Muscle of leg (tissue), 11 donors: ENCODE measurements around the gene SST. TPM values are rescaled to one million over a fixed set of nuclear protein-coding genes. Genes with fewer than 3 reads are reported as not detected.

Source experiments
- DNase-seq: peaks from one replicate; pipeline ENCODE4 v3.0.0; 2013
- H3K27ac ChIP-seq: one replicate; pipeline ENCODE4 v1.5.1; 2013; ENCODE audit warnings: mild to moderate bottlenecking, low read length, control low read depth
- H3K27me3 ChIP-seq: one replicate; pipeline ENCODE4 v1.6.1; 2013; ENCODE audit warnings: low read length; ENCODE audit not compliant: control insufficient read depth, insufficient read depth
- H3K36me3 ChIP-seq: one replicate; pipeline ENCODE4 v1.6.1; 2013; ENCODE audit warnings: low read length; ENCODE audit not compliant: control insufficient read depth, insufficient read depth
- H3K4me1 ChIP-seq: one replicate; pipeline ENCODE4 v1.6.1; 2013; ENCODE audit warnings: low read length; ENCODE audit not compliant: control insufficient read depth, insufficient read depth
- H3K4me3 ChIP-seq: one replicate; pipeline ENCODE4 v1.5.1; 2013; ENCODE audit warnings: low read length, control low read depth
- H3K9me3 ChIP-seq: replicated peaks from 2 replicates; pipeline ENCODE4 v1.6.1; 2013; ENCODE audit warnings: low read depth, low read length; ENCODE audit not compliant: control insufficient read depth
- WGBS: methylation state at CpG from one replicate; pipeline ENCODE4 v1.1.5; 2013; ENCODE audit warnings: missing lambda C conversion rate; ENCODE audit not compliant: insufficient coverage; 5-methylcytosine and 5-hydroxymethylcytosine counted together
- polyA plus RNA-seq, 8 donors: library from polyadenylated mRNA; unstranded; fragments of 120-200 nt; gene quantifications; one replicate each; pipeline versions ENCODE4 v1.2.1 to v1.2.3, GENCODE V29; 2013; ENCODE audit warnings: inconsistent platforms in 1 of 8, low replicate concordance in 1 of 8; ENCODE audit not compliant: insufficient read length in 8 of 8, insufficient read depth in 1 of 8
- total RNA-seq: library from RNA; stranded (reverse); fragments of 120-200 nt; gene quantifications from one replicate; pipeline ENCODE4 v1.2.4, GENCODE V29; 2013

Gene SST
- total and polyA plus RNA-seq, 9 donors = 0.27 to 7.9 (median 1.8) TPM; not detected in 4

DNA sequence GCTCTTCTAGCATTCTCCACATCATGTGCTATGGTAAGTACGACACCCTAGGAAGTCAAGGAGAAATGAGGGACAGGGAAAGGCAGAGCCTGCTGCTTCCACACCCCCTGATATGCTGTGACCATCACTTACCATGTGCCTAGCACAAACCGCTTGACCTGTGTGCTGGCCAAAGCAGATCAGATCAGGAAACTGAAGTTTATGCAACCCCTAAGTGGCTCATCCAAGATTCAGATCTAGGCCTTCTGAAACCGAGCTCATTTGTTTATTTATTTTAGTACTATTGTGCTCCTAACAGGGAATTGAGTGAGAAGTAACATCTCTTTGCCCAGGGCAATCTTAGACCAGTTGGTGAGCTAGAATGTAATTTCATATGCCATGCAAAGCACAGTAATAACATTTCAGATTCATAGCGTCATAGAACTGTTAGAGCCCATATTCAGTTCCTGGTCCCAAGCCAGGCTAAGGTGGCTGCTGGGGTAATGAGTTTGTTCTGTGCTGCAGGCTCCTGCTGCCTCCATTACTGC is 32.4 kb upstream of the SST start, which contains the start of gene RTP2:
Gene RTP2 (minus strand): TSS at position 51 of the 527 bp plus-strand sequence. CDS start 429 bp downstream, outside the sequence.
- Histone ChIP-seq H3K4me3 (no peak within 1 kb of the TSS), H3K27ac (no peak within 1 kb of the TSS), H3K4me1 (no peaks in the 10 kb centered on the region), H3K9me3 (no peaks in the 10 kb centered on the region), H3K27me3 (no peaks in the 10 kb centered on the region), H3K36me3 (no peaks in the 10 kb centered on the region)
- 100% methylated on average over 1 of the region's 4 CpGs for WGBS
- no peak for DNase-seq

DNA sequence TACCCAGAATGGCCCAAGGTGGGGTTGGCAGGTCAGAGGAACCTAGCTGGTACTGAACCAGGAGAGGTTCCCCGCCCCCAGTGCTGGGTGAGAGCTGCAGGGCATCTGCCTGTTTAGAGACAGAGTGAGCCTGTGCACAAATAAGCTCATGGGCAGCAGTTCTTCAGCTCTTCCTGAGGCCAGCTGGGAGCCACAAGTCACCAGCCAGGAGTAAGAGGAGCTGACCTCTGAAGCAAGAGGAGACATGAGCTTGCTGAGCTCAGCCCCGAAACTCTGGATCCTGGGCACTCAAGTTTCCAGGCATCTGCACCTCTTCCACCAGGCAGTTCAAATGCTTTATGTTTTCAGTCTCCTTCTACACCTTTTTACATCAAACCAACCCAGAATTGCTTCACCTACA is 30.1 kb upstream of the SST start:
- Histone ChIP-seq H3K4me1 (no peaks in the 10 kb centered on the region), H3K4me3 (no peak overlapping the region), H3K27me3 (no peaks in the 10 kb centered on the region), H3K36me3 (no peaks in the 10 kb centered on the region), H3K27ac (no peak overlapping the region), H3K9me3 (no peaks in the 10 kb centered on the region)
- 66% methylated on average over 2 of the region's 2 CpGs for WGBS
- no peak for DNase-seq

DNA sequence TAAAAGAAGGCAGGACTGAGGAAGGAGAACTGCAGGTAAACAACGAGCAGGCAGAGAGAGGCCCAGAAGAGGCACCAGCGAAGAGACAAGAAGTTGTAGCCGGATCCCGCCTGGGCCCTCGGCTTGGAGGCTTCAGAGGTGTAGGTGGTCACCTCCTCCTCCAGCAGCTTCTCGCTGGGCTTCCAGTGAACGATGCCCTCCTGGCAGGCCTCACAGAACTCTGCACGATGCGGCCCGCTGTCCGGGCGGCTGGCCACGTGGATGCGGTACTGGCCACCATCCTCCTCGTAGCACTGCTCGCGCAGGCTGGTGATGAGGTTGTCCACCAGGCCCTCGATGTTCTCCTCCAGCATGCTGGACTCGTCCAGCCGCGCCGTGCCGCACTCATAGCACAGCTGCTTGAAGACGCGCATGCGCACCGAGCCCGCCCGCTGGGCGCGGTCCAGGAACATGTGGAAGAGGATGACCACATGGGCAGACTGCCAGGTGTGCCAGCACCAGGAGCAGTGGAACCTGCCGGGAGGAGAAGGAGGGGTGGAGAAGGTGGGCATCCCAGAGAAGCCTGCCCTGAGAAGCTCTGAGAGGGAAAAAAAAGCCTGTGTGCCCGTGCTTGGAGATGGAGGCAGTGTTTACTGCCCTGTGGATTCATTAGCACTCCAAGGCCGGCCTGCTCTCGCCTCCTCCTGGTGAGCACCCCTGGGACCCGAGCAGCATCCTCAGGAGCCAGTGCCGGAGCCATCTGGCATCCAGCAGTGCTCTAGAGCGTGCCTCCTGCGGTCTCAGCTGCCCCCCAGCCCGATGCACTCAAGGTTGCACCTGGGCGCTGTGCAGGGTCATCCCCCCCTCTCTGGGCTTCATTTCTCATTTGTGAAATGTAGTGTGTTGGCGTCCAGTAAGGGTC is 28.6 kb upstream of the SST start:
- no peak for DNase-seq
- 92% methylated on average over 26 of the region's 42 CpGs for WGBS
- no peaks in the 10 kb centered on the region for H3K4me1 ChIP-seq
- H3K4me3 ChIP-seq = no peak overlapping the region
- H3K36me3 ChIP-seq = no peaks in the 10 kb centered on the region
- no peaks in the 10 kb centered on the region for H3K27me3 ChIP-seq
- no peaks in the 10 kb centered on the region for H3K9me3 ChIP-seq
- no peak overlapping the region for H3K27ac ChIP-seq

DNA sequence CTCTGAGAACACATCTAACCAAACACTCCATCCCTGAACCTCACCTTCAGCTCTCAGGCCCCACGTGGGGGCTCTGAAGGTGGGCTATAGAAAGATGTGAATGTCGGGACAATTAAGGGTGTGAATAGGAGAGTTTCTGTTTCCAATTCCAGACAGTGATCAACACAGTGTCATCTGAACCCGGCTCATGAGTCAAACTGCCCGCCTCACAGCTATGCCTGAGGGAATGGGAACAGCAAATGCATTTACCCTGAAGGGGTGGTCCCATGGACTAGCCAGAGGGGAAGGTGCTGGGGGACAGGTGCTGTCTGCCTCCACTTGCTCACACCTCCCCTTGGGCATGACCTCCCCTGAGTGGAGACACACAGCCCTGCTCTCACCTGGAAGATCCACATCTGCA is 25.8 kb upstream of the SST start:
- H3K36me3 ChIP-seq = no peaks in the 10 kb centered on the region
- H3K27me3 ChIP-seq = no peaks in the 10 kb centered on the region
- no peaks in the 10 kb centered on the region for H3K9me3 ChIP-seq
- H3K4me3 ChIP-seq = no peak overlapping the region
- H3K27ac ChIP-seq = no peak overlapping the region
- DNase-seq = no peak
- WGBS = no CpG with 5 or more reads among the region's 4 CpGs
- no peaks in the 10 kb centered on the region for H3K4me1 ChIP-seq

DNA sequence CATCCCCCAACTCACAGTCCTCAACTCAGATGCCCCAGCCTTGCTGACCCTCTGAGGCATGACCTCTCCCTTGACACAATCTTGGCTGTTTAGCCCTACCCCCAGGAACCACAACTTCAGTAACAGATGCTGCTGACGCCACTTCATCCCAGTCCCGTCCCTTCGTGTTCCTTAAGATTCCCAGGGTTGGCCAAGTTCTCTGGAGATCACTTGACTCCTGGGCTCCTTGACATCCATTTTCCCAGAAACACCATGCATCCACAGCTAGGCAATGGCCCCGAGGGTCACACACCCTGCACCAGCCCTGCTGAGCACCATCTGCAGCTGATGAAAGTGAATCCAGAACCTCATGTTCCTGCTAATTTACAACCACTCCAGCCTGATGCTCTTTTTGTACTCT is 25.3 kb upstream of the SST start:
- no peak overlapping the region for H3K4me3 ChIP-seq
- DNase-seq = no peak
- WGBS = 49% methylated on average over 4 of the region's 4 CpGs

DNA sequence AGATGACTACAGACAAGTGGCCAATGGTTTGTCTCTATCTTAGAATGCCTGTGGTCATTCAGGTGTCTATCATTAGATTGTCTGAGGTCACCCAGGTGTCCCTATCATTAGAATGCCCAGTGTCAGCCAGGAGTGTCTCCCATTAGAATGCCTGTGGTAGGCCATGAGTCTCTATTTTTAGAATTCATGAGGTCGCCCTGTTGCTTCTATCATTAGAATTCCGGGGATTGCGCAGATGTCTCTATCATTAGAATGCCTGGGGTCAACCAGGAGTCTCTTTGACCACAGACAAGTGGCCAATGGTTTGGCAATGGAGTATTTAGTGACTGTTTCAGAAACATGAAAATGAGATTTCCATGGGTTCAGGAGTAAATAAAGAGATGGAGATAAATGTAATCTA is 24.6 kb upstream of the SST start:
- Histone ChIP-seq H3K36me3 (no peaks in the 10 kb centered on the region), H3K4me1 (no peaks in the 10 kb centered on the region), H3K27ac (no peak overlapping the region), H3K4me3 (no peak overlapping the region), H3K9me3 (no peaks in the 10 kb centered on the region), H3K27me3 (no peaks in the 10 kb centered on the region)
- DNase-seq = no peak
- 85% methylated on average over 3 of the region's 3 CpGs for WGBS

More for the DNA sequence above, 25.3 kb upstream of the SST start:
- H3K9me3 ChIP-seq = no peaks in the 10 kb centered on the region
- H3K36me3 ChIP-seq = no peaks in the 10 kb centered on the region
- H3K4me1 ChIP-seq = no peaks in the 10 kb centered on the region
- H3K27ac ChIP-seq = no peak overlapping the region
- H3K27me3 ChIP-seq = no peaks in the 10 kb centered on the region

DNA sequence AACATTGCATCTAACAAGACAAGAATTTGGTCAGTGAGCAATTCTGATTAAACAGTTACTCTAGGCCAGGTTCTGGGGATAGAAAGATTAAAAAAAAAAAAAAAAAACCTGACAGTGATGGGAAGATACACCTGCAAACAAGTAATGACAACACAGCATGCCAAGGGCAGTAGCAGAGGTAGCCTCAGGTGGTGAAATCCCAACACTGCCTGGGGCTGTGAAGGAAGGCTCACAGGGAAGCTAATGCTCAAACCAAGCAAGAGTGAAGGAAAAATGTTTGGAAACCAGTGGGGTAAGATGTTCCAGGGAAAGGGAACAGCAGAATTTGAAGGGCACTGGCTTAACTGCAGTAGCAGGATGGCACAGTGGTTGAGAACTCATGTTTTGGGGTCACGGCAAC is 23.2 kb upstream of the SST start:
- Histone ChIP-seq H3K36me3 (no peaks in the 10 kb centered on the region), H3K9me3 (no peaks in the 10 kb centered on the region), H3K27ac (no peak overlapping the region), H3K27me3 (no peaks in the 10 kb centered on the region), H3K4me1 (no peaks in the 10 kb centered on the region), H3K4me3 (no peak overlapping the region)
- no peak for DNase-seq
- WGBS = 80% methylated on average over 1 of the region's 1 CpG

DNA sequence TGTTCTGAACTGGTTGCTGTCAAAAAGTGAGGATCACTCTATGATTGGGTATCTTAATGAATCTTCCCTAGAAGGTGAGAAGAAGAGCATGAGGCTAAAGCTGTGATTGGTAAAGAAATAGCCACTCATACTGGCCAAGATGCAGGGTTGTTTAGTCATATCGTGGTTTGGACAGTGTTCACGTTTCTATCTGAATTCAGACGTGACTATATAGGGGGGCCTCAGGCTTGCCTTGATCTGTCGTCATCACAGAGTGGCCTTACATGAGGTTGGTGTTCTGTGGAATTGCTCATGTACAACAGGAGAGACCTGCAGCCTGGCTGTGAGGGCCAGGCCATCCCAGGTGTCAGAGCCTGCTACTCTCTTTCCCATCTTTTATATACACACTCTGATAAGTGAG is 19.8 kb upstream of the SST start:
- no peak overlapping the region for H3K27ac ChIP-seq
- H3K27me3 ChIP-seq = no peaks in the 10 kb centered on the region

DNA sequence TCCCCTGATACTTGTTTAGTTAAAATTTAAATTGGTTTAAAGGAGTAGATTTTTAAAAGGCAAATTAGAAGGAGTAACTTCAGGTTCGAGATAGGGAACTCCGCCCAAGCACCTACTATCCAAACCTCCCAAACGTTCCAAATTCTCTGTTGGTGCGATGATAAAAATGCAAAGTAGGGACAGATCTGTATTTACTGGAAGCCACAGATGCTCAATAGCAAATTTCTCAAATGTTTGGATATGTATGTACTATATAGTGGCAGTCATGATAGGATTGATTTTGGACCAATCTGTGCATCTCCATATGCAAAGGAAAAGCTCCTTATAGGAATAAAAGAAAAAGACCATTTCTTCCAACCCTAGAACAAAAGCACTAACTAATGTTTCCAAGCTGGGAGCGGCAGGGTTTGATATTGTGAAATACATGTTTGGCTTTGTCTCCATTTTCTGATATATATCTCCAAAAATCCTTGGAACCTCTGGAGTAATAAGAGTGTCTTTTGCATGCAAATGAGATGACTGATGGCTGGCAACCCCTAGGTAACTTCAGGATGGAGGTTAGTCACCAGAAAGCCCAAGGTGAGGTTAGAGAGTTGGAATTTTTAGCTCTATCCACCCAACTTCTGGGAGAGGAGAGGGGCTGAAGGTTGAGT is 16.6 kb upstream of the SST start:
- no peaks in the 10 kb centered on the region for H3K4me1 ChIP-seq
- H3K4me3 ChIP-seq = no peak overlapping the region
- DNase-seq = no peak
- H3K36me3 ChIP-seq = no peaks in the 10 kb centered on the region
- WGBS = no CpG with 5 or more reads among the region's 5 CpGs
- H3K9me3 ChIP-seq = no peaks in the 10 kb centered on the region
- no peaks in the 10 kb centered on the region for H3K27me3 ChIP-seq
- H3K27ac ChIP-seq = no peak overlapping the region

More for the DNA sequence above, 19.8 kb upstream of the SST start:
- no peak for DNase-seq
- no peaks in the 10 kb centered on the region for H3K36me3 ChIP-seq
- no peaks in the 10 kb centered on the region for H3K4me1 ChIP-seq
- H3K9me3 ChIP-seq = no peaks in the 10 kb centered on the region
- no peak overlapping the region for H3K4me3 ChIP-seq
- 60% methylated on average over 3 of the region's 4 CpGs for WGBS

DNA sequence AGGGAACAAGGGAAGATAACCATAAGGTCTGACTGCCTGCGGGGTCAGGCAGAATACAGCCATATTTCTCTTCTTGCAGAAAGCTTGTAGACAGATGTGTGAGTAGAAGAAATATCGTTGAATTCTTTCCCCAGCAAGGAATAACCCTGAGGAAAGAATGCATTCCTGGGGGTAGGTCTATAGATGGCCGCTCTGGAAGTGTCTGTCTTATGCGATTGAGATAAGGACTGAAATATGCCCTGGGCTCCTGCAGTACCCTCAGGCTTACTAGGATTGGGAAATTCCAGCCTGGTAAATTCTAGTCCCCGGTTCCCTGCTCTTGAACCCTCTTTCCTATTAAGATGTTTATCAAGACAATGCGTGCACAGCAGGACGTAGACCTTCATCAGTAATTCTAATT is 15.8 kb upstream of the SST start:
- H3K27ac ChIP-seq = no peak overlapping the region
- no peak for DNase-seq
- WGBS = 88% methylated on average over 7 of the region's 7 CpGs

More for the DNA sequence above, 15.8 kb upstream of the SST start:
- H3K36me3 ChIP-seq = no peaks in the 10 kb centered on the region
- H3K4me1 ChIP-seq = no peaks in the 10 kb centered on the region
- no peak overlapping the region for H3K4me3 ChIP-seq
- H3K27me3 ChIP-seq = no peaks in the 10 kb centered on the region
- H3K9me3 ChIP-seq = no peaks in the 10 kb centered on the region
